HFFc6 (cell line): Measurements from ENCODE around the gene LIMA1. TPM values are rescaled to one million over a fixed set of nuclear protein-coding genes. Genes with fewer than 3 reads are reported as not detected.

ENCODE experiments used
- DNase-seq: peaks from one replicate; pipeline ENCODE4 v3.0.0-alpha.2; 2018
- H3K27ac Mint-ChIP-seq: 2 replicates; pipeline ENCODE4 v1.8.0; 2020; ENCODE audit warnings: mild to moderate bottlenecking, mixed read lengths
- H3K27me3 Mint-ChIP-seq: 2 replicates; pipeline ENCODE4 v1.8.0; 2021; ENCODE audit warnings: mild to moderate bottlenecking, moderate library complexity, mixed read lengths; ENCODE audit not compliant: insufficient read depth
- H3K36me3 Mint-ChIP-seq: 2 replicates; pipeline ENCODE4 v1.8.0; 2021; ENCODE audit warnings: low read depth, mixed read lengths
- H3K4me1 Mint-ChIP-seq: 2 replicates; pipeline ENCODE4 v1.8.0; 2020; ENCODE audit warnings: low read depth, mixed read lengths
- H3K4me3 Mint-ChIP-seq: 2 replicates; pipeline ENCODE4 v1.8.0; 2020; ENCODE audit warnings: mild to moderate bottlenecking, moderate library complexity, mixed read lengths
- H3K9me3 Mint-ChIP-seq: 2 replicates; pipeline ENCODE4 v1.8.0; 2020; ENCODE audit warnings: mild to moderate bottlenecking, mixed read lengths
- CTCF ChIP-seq: fragments of 200-600 bp; sonication (generic); IDR thresholded peaks from 2 replicates; pipeline ENCODE4 v1.5.0; 2021; ENCODE audit warnings: antibody characterized with exemption, mild to moderate bottlenecking
- total RNA-seq, 6 experiments: library from RNA; stranded (reverse); fragmentation: NEBNext Ultra II Directional; extraction: Animal tissue kit (Norgen Biotek cat#: 25700); gene quantifications; 2 replicates in 1 of 6; 3 replicates in 5 of 6; pipeline ENCODE4 v1.2.3, GENCODE V29; 2021

LIMA1 gene
- total RNA-seq, 6 experiments from 2014 or later: 259 to 335 (median 298) TPM

- TF ChIP-seq CTCF: no peak
- Mint-ChIP-seq H3K27me3 (peaks cover 2% of the 10 kb centered on the region), H3K4me3 (no peak overlapping the region), H3K4me1 (peaks cover 32% of the 10 kb centered on the region), H3K36me3 (peaks cover 64% of the 10 kb centered on the region), H3K27ac (peak overlapping the region; percentile 58; the same call in 1 of the 2 replicates), H3K9me3 (no peaks in the 10 kb centered on the region)
- no peak for DNase-seq
Measured at GRCh38 chr12:50181691-50182090, 101.6 kb downstream of the LIMA1 start.

- H3K27me3 Mint-ChIP-seq: peaks cover 15% of the 10 kb centered on the region; the same call in 1 of the 2 replicates
- no peak for DNase-seq
- H3K36me3 Mint-ChIP-seq: peaks cover 31% of the 10 kb centered on the region
- peak; percentile 38 for TF ChIP-seq CTCF
- H3K4me1 Mint-ChIP-seq: peaks cover 10% of the 10 kb centered on the region
- H3K27ac Mint-ChIP-seq: peak overlapping the region; percentile 29
- no peak overlapping the region for H3K4me3 Mint-ChIP-seq
- no peaks in the 10 kb centered on the region for H3K9me3 Mint-ChIP-seq
Measured at GRCh38 chr12:50175716-50176026, 107.6 kb downstream of the LIMA1 start.

GRCh38 chr12:50174971-50175715, 108.2 kb downstream of the LIMA1 start:
- Mint-ChIP-seq H3K4me1 (peaks cover 14% of the 10 kb centered on the region), H3K27me3 (peaks cover 15% of the 10 kb centered on the region), H3K27ac (peak overlapping the region; percentile 29), H3K9me3 (peaks cover 5% of the 10 kb centered on the region), H3K4me3 (no peak overlapping the region), H3K36me3 (peaks cover 35% of the 10 kb centered on the region)
- peak; percentile 88 for TF ChIP-seq CTCF
- DNase-seq: peak; percentile 64

- H3K27me3 Mint-ChIP-seq: peaks cover 8% of the 10 kb centered on the region
- H3K27ac Mint-ChIP-seq: peak within 1 kb of the TSS; percentile 99
- peaks cover 15% of the 10 kb centered on the region for H3K9me3 Mint-ChIP-seq
- peak within 1 kb of the TSS; percentile 91 for H3K4me3 Mint-ChIP-seq
- DNase-seq: peak; percentile 98
- TF ChIP-seq CTCF: peak; percentile 73
- peaks cover 35% of the 10 kb centered on the region for H3K4me1 Mint-ChIP-seq
- H3K36me3 Mint-ChIP-seq: peaks cover 38% of the 10 kb centered on the region
Measured at GRCh38 chr12:50167049-50167828, 116.1 kb downstream of the LIMA1 start, which contains the start of gene CERS5. TSS of gene CERS5 (minus strand) at chr12:50167369. CDS start at chr12:50167297, 72 bp downstream.

GRCh38 chr12:50166799-50167048, 116.6 kb downstream of the LIMA1 start:
- peak overlapping the region; percentile 99 for H3K27ac Mint-ChIP-seq
- peaks cover 15% of the 10 kb centered on the region for H3K9me3 Mint-ChIP-seq
- H3K4me3 Mint-ChIP-seq: peak overlapping the region; percentile 91
- no peak for DNase-seq
- peaks cover 35% of the 10 kb centered on the region for H3K4me1 Mint-ChIP-seq
- peaks cover 38% of the 10 kb centered on the region for H3K36me3 Mint-ChIP-seq
- H3K27me3 Mint-ChIP-seq: peaks cover 7% of the 10 kb centered on the region
- TF ChIP-seq CTCF: no peak
